Activated CD4-positive, CD25-positive, alpha-beta regulatory T cell treated with anti-CD3 and anti-CD28 coated beads, Interleukin-2, amount 50 U/mL, for 24 hours (primary cell): ENCODE measurements around the gene PPIP5K2.

Source experiments
- ATAC-seq, 2 donors: fragments of 150-1000 bp; cut with Tn5 transposase; one replicate each; pipeline ENCODE4 v1.10.0; 2021; ENCODE audit warnings: mild to moderate bottlenecking in 1 of 2, moderate library complexity in 1 of 2

Gene PPIP5K2

GRCh38 chr5:103254921-103255320 lies 134.8 kb downstream of the PPIP5K2 start:
- ATAC-seq: no peak

- no peak for ATAC-seq
These were observed 135.6 kb downstream of the PPIP5K2 start for GRCh38 chr5:103255691-103256090.

GRCh38 chr5:103256178-103256577 lies 136.1 kb downstream of the PPIP5K2 start:
- ATAC-seq: no peak

- peak; percentile 91 to 94 for ATAC-seq
These were observed 138.4 kb downstream of the PPIP5K2 start, which contains the start of gene MACIR for GRCh38 chr5:103258368-103258956. Gene MACIR, plus strand, starts transcription at chr5:103258763. Its CDS starts 17,157 bp downstream, at chr5:103275920.

GRCh38 chr5:103258957-103259704 lies 139.0 kb downstream of the PPIP5K2 start:
- ATAC-seq: peak; percentile 47 to 52

GRCh38 chr5:103259705-103260355 lies 139.7 kb downstream of the PPIP5K2 start:
- no peak for ATAC-seq

- ATAC-seq: peak in 1 of 2 donors; percentile 3
These were observed 140.8 kb downstream of the PPIP5K2 start for GRCh38 chr5:103260951-103261350.
